Measurements from ENCODE around the gene TSHB. TPM values are rescaled to one million over a fixed set of nuclear protein-coding genes. Genes with fewer than 3 reads are reported as not detected.
"Not testable (repeated sequence)": the region's sequence is repeated elsewhere in the genome, so short reads cannot be mapped to it uniquely, and the experiment has no call there.

Gene TSHB
- total and polyA plus RNA-seq, 9 donors, result not detected

- Histone ChIP-seq H3K4me1 (ENCODE audit: insufficient read depth) (no peaks in the 10 kb centered on the region), H3K4me3 (no peak overlapping the region), H3K27me3 (no peaks in the 10 kb centered on the region), H3K27ac (no peak overlapping the region), H3K36me3 (no peaks in the 10 kb centered on the region), H3K9me3 (no peaks in the 10 kb centered on the region)
- intact Hi-C loops (cut with DNase I), result no loop called here
- no peak for DNase-seq
- 83 to 92% (median 92%) methylated on average over 2 of the region's 2 CpGs for WGBS, 3 donors
- TF ChIP-seq CTCF (IDR thresholded peaks at IDR 0.05) (no peak), POLR2A (IDR thresholded peaks at IDR 0.05) (no peak), EP300 (IDR thresholded peaks at IDR 0.05) (no peak)
Measured at GRCh38 chr1:115006191-115006590, 23.4 kb upstream of the TSHB start.

GRCh38 chr1:115012006-115012405, 17.6 kb upstream of the TSHB start:
- H3K27me3 ChIP-seq, result no peaks in the 10 kb centered on the region
- no peaks in the 10 kb centered on the region for H3K36me3 ChIP-seq
- WGBS, 3 donors, result 88 to 96% (median 92%) methylated on average over 1 of the region's 1 CpG
- TF ChIP-seq POLR2A (IDR thresholded peaks at IDR 0.05), result no peak
- no peak for TF ChIP-seq CTCF (IDR thresholded peaks at IDR 0.05)
- TF ChIP-seq EP300 (IDR thresholded peaks at IDR 0.05), result no peak
- intact Hi-C loops (cut with DNase I), result no loop called here
- no peak overlapping the region for H3K4me3 ChIP-seq
- no peaks in the 10 kb centered on the region for H3K4me1 ChIP-seq (ENCODE audit: insufficient read depth)
- DNase-seq, result no peak
- no peaks in the 10 kb centered on the region for H3K9me3 ChIP-seq
- H3K27ac ChIP-seq, result no peak overlapping the region

- no peak overlapping the region for H3K4me3 ChIP-seq
- H3K4me1 ChIP-seq (ENCODE audit: insufficient read depth), result no peaks in the 10 kb centered on the region
- no peak overlapping the region for H3K27ac ChIP-seq
- no peaks in the 10 kb centered on the region for H3K9me3 ChIP-seq
- no peaks in the 10 kb centered on the region for H3K27me3 ChIP-seq
- intact Hi-C loops (cut with DNase I), result no loop called here
- TF ChIP-seq CTCF (IDR thresholded peaks at IDR 0.05) (no peak), POLR2A (IDR thresholded peaks at IDR 0.05) (no peak), EP300 (IDR thresholded peaks at IDR 0.05) (no peak)
- DNase-seq, result no peak
- 39 to 80% (median 69%) methylated on average over 1 of the region's 1 CpG for WGBS, 3 donors
- no peaks in the 10 kb centered on the region for H3K36me3 ChIP-seq
Measured at GRCh38 chr1:115012434-115012833, 17.2 kb upstream of the TSHB start.

GRCh38 chr1:115013792-115014191, 15.8 kb upstream of the TSHB start:
- intact Hi-C loops (cut with DNase I), result no loop called here
- no peak overlapping the region for H3K4me3 ChIP-seq
- TF ChIP-seq EP300 (IDR thresholded peaks at IDR 0.05), result no peak
- no peak for TF ChIP-seq CTCF (IDR thresholded peaks at IDR 0.05)
- TF ChIP-seq POLR2A (IDR thresholded peaks at IDR 0.05), result no peak
- H3K9me3 ChIP-seq, result no peaks in the 10 kb centered on the region
- H3K27me3 ChIP-seq, result no peaks in the 10 kb centered on the region
- WGBS, 3 donors, result 84 to 92% (median 92%) methylated on average over 2 of the region's 2 CpGs
- no peak for DNase-seq
- H3K4me1 ChIP-seq (ENCODE audit: insufficient read depth), result no peaks in the 10 kb centered on the region
- H3K27ac ChIP-seq, result no peak overlapping the region
- H3K36me3 ChIP-seq, result no peaks in the 10 kb centered on the region

- H3K9me3 ChIP-seq; H3K4me1 ChIP-seq (ENCODE audit: insufficient read depth); DNase-seq; intact Hi-C loops (cut with DNase I); H3K27ac ChIP-seq; H3K27me3 ChIP-seq; H3K4me3 ChIP-seq; H3K36me3 ChIP-seq: not testable (repeated sequence)
- WGBS, 3 donors, result 78 to 90% (median 87%) methylated on average over 9 of the region's 9 CpGs
Measured at GRCh38 chr1:115019549-115019948, 10.1 kb upstream of the TSHB start.

Data from ovary (tissue), 9 donors.